NCI-H2196 treated with DMSO at 0.1 percent for 48 hours (cell line): Measurements from ENCODE around the gene EHD4.
A peak's percentile ranks its signal among the peaks of the same experiment; 100 is the strongest.

Source experiments
- DNase-seq: peaks from one replicate; lab custom pipeline; 2025; ENCODE audit not compliant: unreplicated experiment; lab: John Stamatoyannopoulos, UW

Gene EHD4

GRCh38 chr15:41981371-41982132 is 9.2 kb upstream of the EHD4 start:
- DNase-seq = no peak

DNA sequence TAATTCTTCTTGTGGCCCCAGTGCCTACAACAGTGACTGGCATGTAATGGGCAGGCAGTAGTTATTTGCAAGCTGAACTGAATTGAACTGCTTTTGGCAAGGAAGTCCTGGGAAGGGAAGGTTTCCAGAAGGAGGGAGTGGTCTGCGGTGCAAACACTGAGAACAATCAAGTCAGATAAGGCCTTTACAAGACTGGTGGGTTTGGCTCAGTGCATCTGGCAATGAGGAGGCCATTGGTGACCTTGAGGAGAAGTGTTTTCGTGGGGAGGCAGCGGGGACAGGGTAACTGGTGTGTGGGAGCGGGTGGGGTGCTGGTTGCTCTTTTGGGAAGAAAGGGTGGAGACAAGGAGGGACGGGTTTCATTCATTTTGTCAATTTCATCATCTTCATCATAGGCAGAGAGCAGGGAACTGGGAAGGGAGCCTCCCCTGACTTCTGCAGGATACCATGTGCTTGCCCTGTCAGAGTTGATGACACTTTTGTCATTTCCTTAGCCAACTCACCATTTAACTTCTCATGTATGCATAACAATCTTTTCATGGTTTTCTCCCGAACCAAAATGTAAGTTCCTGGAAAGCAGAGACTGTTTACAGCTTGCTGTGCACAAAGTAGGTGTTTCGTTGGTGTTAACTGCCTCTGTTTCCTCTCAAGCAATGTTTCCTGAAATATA is 8.4 kb upstream of the EHD4 start:
- DNase-seq = no peak

DNA sequence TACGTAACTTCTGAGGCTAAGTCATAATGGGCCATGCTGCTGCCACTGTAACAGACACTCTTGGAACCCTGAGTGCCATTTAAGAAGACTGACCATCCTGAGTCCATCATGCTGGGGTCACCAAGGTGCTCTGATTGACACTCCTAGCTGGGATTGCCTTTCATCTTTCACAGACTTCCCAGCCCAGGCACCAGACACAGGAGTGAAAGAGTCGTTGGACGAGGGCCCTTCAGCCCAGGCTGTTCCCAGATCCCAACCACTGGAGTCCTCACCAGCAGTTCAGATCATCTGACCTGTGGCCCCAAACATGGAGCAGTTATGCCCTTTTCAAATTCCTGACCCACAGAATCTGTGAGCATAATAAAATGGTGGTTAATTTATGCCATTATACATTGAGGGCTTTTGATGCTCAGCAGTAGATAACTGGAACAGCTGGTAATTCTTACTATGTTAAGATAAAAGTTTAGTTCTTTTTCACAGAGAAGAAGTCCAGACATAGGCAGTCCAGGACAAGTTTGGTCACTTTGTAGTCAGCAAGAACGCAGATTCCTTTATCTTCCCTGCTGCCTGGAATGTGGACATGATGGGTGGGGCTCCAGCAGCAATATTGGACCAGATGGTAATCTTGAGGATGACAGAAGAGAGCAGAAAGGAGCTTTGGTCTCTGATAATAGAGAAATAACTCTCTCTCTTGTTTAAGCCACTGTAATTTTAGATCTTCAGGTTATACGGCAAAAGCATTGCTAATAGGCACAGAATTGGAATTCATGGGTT is 7.3 kb upstream of the EHD4 start:
- DNase-seq = no peak

- DNase-seq = no peak
These were observed 6.2 kb upstream of the EHD4 start for GRCh38 chr15:41978534-41978933.

- DNase-seq = no peak
These were observed 5.5 kb upstream of the EHD4 start for GRCh38 chr15:41977757-41978383.

- no peak for DNase-seq
These were observed 3.3 kb upstream of the EHD4 start for GRCh38 chr15:41975669-41976068.

- DNase-seq = no peak
These were observed 1.7 kb upstream of the EHD4 start for GRCh38 chr15:41974041-41974440.

GRCh38 chr15:41971895-41972252 is 483 bp downstream of the EHD4 start:
- no peak for DNase-seq

DNA sequence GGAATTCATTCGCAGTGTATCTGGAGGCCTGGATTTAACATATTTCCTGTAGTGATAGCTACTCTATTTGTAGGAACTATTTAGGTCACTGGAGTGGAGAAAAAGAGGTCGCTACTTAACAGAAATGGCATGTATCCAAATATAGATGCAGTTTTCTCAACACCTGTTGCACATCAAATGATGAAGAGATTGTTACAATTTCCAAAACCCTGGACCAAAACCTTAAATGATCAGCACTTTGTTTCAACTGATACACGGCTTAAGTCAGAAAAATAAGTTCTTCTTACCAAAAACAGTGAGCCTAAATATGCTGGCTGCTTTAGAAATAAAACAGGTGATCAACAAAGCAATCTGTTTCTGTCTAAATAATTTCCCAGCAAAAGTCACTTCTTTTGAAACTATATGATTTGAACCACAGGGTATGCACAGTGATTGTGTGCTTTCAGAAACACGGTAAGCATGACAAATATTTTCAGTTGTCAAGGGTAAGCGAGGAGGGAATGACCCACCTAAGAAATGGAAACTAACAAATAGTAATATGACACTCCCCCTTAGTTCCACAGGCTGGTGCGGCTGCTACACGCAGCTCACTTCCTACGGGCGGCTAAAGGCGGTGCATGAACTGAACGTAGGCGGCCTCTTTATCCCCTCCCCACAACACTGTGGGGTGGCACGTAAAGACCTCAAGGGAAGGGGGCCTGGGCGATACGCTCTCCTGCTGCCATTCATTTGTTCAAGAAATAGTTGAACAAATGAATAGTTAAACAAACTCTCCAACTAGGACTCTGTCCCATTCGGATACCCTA is 1.1 kb downstream of the EHD4 start:
- no peak for DNase-seq

DNA sequence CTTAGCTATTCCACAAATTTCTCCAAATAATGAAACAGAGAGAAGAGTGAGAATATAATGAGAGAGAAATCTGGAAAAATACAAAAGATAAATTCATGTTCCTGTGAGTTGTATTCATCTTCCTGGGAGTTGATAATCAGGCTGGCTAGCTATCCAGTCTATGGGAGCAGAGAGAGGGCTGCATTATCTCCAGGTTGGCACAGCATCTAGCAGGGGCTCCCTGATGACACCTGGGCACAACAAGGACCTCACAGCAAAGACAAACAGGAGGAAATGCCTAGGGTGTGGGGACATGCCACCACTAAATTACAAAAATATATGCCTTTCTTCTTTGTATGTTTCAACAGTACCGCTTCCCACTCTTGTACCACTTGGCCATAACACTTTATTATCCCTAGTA is 1.9 kb downstream of the EHD4 start:
- DNase-seq = no peak

DNA sequence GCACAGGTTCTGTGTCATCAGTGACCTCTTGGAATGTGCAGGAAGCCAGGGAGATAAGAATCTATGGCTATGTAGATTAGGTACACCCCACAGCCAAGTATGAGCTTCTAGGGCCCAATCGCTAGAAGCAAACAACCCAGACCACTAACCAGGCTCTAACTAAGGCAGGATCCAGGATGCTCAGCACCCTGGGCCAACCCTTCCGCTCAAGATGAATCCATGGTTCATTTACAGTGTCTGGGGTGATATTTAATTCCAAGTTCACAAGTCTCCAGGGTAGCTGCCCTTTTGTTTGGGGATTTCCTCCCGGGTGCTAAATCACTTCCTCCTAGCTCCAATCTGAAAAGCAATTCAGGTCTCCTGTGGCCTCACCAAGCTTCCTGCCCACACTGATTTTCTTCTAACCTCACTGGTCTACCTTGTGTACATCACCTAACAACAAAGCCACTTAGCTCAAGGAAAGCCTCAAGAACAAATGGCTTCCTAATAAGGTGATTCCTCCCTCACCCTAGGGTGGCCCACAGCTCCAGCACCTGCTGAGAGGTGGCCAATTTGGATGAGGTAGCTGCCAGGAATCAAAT is 2.4 kb downstream of the EHD4 start:
- DNase-seq = no peak

- no peak for DNase-seq
These were observed 3.7 kb downstream of the EHD4 start for GRCh38 chr15:41968701-41969100.

- no peak for DNase-seq
These were observed 4.7 kb downstream of the EHD4 start for GRCh38 chr15:41967506-41968206.

DNA sequence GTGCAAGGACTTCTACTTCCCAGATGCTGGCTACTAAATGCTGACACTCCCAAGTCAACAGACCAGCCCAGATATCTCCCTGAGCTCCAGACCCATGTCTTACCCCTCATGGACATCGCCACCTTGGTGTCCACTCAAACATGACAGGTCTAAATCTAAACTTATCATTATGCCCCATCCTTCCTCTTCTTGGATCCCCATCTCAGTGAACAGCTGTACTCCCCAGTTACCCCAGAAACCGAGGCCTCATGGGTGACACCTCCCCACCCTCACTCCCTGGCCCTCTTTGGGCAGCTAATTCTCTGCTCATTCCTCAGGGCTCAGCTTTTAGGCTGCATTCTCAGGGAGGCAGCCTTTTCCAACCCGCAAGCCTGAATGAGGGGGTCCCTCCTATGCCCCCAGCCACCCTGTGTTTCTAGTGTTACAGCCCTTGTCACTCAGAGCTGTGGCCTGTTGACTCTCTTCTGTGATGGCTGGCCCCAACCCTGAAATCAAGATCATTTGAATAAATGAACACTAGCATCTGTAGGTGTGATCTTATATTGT is 5.4 kb downstream of the EHD4 start:
- DNase-seq = no peak

DNA sequence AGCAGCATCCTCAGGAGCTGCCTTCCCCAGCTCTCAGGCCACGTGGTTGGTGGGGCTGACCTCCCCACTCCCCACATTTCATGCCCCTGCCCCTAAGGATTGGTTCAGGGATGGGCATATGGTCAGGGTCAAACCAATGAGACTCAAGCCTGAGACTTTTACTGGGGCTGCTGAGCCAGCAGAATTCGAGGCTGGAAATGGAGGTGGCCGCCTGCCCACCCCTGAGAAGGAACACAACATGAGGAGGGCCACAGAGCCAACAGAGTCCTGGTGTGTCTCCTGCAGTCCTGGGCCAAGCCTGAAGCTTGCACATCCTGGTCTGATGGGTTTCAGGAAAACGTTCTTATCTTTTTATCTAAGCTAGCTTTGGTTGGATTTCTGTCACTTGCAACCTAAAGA is 5.9 kb downstream of the EHD4 start:
- DNase-seq = no peak

GRCh38 chr15:41965441-41966413 is 6.6 kb downstream of the EHD4 start:
- DNase-seq = peak; percentile 6

DNA sequence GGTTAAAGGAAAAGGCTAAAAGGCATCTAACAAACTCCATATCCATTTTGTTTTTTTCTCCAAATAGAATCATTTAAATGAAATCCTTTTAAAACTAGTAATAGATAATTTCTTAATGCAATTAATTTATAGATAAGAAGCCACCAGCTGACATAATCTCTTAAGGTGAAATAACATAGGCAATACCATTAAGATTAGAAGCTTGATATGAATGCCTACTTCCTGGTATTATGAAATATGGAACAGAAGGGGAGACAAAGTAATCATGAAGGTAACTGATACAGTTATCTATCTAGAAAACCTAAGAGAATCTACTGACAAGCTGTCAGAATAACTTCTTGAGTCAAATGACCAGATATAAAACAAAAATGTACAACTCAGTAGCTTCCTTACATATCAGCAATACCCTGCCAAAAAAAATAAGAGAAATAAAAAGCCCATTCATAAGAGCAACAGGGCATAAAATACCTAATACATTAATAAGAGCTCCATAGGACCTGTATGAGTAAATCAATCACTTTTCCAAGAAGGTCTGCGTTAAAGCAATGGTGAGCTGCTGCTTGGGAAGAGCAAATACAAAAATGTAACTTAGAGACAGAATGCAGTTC is 10.7 kb downstream of the EHD4 start:
- no peak for DNase-seq

GRCh38 chr15:41961001-41961518 is 11.3 kb downstream of the EHD4 start:
- no peak for DNase-seq
